Posterior vena cava (tissue), 2 donors: ENCODE results near the gene GOLPH3L. TPM values are rescaled to one million over a fixed set of nuclear protein-coding genes. Genes with fewer than 3 reads are reported as not detected.
"Not testable (repeated sequence)": the region's sequence is repeated elsewhere in the genome, so short reads cannot be mapped to it uniquely, and the experiment has no call there.

ENCODE experiments used
- DNase-seq: peaks from one replicate; pipeline ENCODE4 v3.0.0-alpha.2; 2020; ENCODE audit warnings: low spot score
- intact Hi-C, 2 donors: fragments of 100-400 bp; cut with DNase I; formaldehyde crosslinking; loops; one replicate each; pipeline versions ENCODE4 v1.14.1 to v1.14.2; 2022 to 2023
- total RNA-seq, 2 donors: library from RNA; stranded (reverse); fragmentation: NEBNext Ultra II Directional; extraction: Animal tissue kit (Norgen Biotek cat#: 25700); gene quantifications; one replicate each; pipeline ENCODE4 v1.2.1, GENCODE V29; 2021
- donor health status: DM: yes; HTN: yes; CAD: no.
- donor health status: DM: yes; HTN: yes; CAD: no.

The GOLPH3L gene
- total RNA-seq, 2 donors from 2014 or later = 19.0 to 20.1 TPM

- no peak for DNase-seq
- intact Hi-C loops = no loop called here
Observed at GRCh38 chr1:150663321-150663720, 33.6 kb downstream of the GOLPH3L start.

- DNase-seq = no peak
- intact Hi-C loops = no loop called here
Observed at GRCh38 chr1:150662811-150663210, 34.1 kb downstream of the GOLPH3L start.

GRCh38 chr1:150661156-150661555 is 35.8 kb downstream of the GOLPH3L start:
- intact Hi-C loops = no loop called here

GRCh38 chr1:150660584-150660983 is 36.4 kb downstream of the GOLPH3L start:
- intact Hi-C loops = no loop called here
- DNase-seq = no peak

More at GRCh38 chr1:150661156-150661555, 35.8 kb downstream of the GOLPH3L start:
- DNase-seq = no peak

GRCh38 chr1:150657064-150657463 is 39.9 kb downstream of the GOLPH3L start:
- DNase-seq, intact Hi-C loops: not testable (repeated sequence)

- DNase-seq, intact Hi-C loops: not testable (repeated sequence)
Observed at GRCh38 chr1:150654635-150655034, 42.3 kb downstream of the GOLPH3L start.

GRCh38 chr1:150650193-150650592 is 46.8 kb downstream of the GOLPH3L start:
- no peak for DNase-seq
- intact Hi-C loops = no loop called here

GRCh38 chr1:150649441-150650075 is 47.4 kb downstream of the GOLPH3L start:
- no peak for DNase-seq
- intact Hi-C loops = no loop called here

GRCh38 chr1:150642296-150642695 is 54.7 kb downstream of the GOLPH3L start:
- no peak for DNase-seq
- intact Hi-C loops = no loop called here

GRCh38 chr1:150641126-150641815 is 55.7 kb downstream of the GOLPH3L start:
- DNase-seq, intact Hi-C loops: not testable (repeated sequence)

GRCh38 chr1:150638430-150638829 is 58.5 kb downstream of the GOLPH3L start:
- intact Hi-C loops, DNase-seq: not testable (repeated sequence)

- DNase-seq, intact Hi-C loops: not testable (repeated sequence)
Observed at GRCh38 chr1:150634839-150635622, 61.9 kb downstream of the GOLPH3L start.

- intact Hi-C loops = no loop called here
- DNase-seq = peak; percentile 99
Observed at GRCh38 chr1:150629115-150629928, 67.6 kb downstream of the GOLPH3L start, which contains the start of gene ENSA. Gene ENSA, minus strand, starts transcription at chr1:150629612. Its CDS starts 142 bp downstream, at chr1:150629470.

GRCh38 chr1:150628766-150629114 is 68.2 kb downstream of the GOLPH3L start:
- intact Hi-C loops = no loop called here
- no peak for DNase-seq

- no peak for DNase-seq
- intact Hi-C loops = no loop called here
Observed at GRCh38 chr1:150627826-150628410, 69.0 kb downstream of the GOLPH3L start.

GRCh38 chr1:150626150-150626549 is 70.8 kb downstream of the GOLPH3L start:
- intact Hi-C loops = no loop called here

GRCh38 chr1:150624546-150624945 is 72.4 kb downstream of the GOLPH3L start:
- not testable (repeated sequence) for DNase-seq
- intact Hi-C loops = loop anchor here (5.0 kb wide), 2 partner anchors 37 to 62 kb away; no protein-coding TSS in a partner anchor

More at GRCh38 chr1:150626150-150626549, 70.8 kb downstream of the GOLPH3L start:
- no peak for DNase-seq

- intact Hi-C loops = loop anchor here (5.0 kb wide), 2 partner anchors 37 to 62 kb away; no protein-coding TSS in a partner anchor
- DNase-seq = not testable (repeated sequence)
Observed at GRCh38 chr1:150624134-150624533, 72.8 kb downstream of the GOLPH3L start.
